ENCODE measurements around the gene MTHFD2L. TPM values are rescaled to one million over a fixed set of nuclear protein-coding genes. Genes with fewer than 3 reads are reported as not detected.

Gene MTHFD2L
- total and polyA plus RNA-seq, 10 of the 15 experiments (the other 5 are each of a cell fraction or from before 2014, with no cell fraction given): 4.8 to 25.4 (median 14.4) TPM

DNA sequence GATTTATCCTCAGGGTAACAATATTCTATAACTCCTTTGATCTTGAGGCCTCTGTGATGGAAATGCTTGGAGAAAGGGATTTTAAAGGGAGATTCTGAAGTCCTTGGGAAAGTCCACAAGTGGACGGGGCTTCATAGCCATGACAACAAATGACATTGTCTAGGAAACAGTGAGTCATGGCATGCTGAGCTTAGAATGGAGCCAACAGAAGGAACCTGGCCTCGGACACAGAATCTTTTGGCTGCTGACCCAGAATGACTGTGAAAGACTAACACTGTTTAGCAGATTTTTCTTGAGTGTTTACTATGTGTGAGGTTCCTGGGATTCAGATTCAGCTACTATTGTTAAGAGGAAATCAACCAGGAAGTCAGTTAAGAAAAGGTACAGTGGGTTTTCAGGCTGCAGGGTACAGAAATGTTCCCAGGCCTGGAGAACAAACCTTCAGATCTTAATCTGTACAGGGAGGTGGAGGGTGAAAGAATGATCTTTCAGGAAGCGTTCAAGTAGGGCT, 40.8 kb upstream of the MTHFD2L start:
- Histone ChIP-seq H2AFZ (ENCODE audit: control insufficient read depth, low read depth, low read length) (no peak overlapping the region), H3K9ac (ENCODE audit: control insufficient read depth, insufficient read depth, low read length) (no peak overlapping the region), H3K9me3 (replicated peaks; ENCODE audit: control insufficient read depth, insufficient read depth, low read length) (no peaks in the 10 kb centered on the region), H4K20me1 (ENCODE audit: control insufficient read depth, insufficient read depth) (no peaks in the 10 kb centered on the region), H3K27ac (ENCODE audit: control insufficient read depth, insufficient read depth) (no peak overlapping the region), H3K36me3 (ENCODE audit: control insufficient read depth in 2 of 2, insufficient read depth in 2 of 2, low read length in 1 of 2) (no peaks in the 10 kb centered on the region), H3K27me3 (replicated peaks in 1 of 2; ENCODE audit: control insufficient read depth in 2 of 2, insufficient read depth in 2 of 2, low read length in 1 of 2) (0 out of 4 replicates have a peak, but pooled peaks cover 0 to 3% of the 10 kb centered on the region in 2 experiments), H3K79me2 (ENCODE audit: control insufficient read depth, insufficient read depth, low read length) (no peaks in the 10 kb centered on the region), H3K4me1 (ENCODE audit: control insufficient read depth, insufficient read depth, low read length) (no peaks in the 10 kb centered on the region), H3K4me3 (no peak overlapping the region), H3K4me2 (ENCODE audit: control insufficient read depth, insufficient read depth) (no peak overlapping the region)
- no peak for DNase-seq (ENCODE audit: low read depth, low spot score)
- WGBS (ENCODE audit: insufficient coverage, insufficient replicate concordance, low lambda C conversion rate, missing lambda C conversion rate): 27% methylated on average over 3 of the region's 3 CpGs
- intact Hi-C loops (cut with micrococcal nuclease; ENCODE audit: unreplicated experiment) (no loop called here), in situ Hi-C loops (cut with MboI) (no loop called here)
- ChIA-PET POLR2A (no interaction called here), CTCF (interaction anchor here (1.5 kb wide), 1 partner anchor 16 kb away, joined by 6 read pairs; no protein-coding TSS in a partner anchor), SMC1A (ENCODE audit: uncharacterized antibody, unreplicated experiment) (no interaction called here), RAD21 (ENCODE audit: unreplicated experiment) (no interaction called here)
- no peak for ATAC-seq
- no TSS peak for BruUV-seq (replicated peaks)
- FAIRE-seq: no peak
- TF ChIP-seq ZNF622 (IDR thresholded peaks at IDR 0.05): no peak
- TF ChIP-seq ATF7 (IDR thresholded peaks at IDR 0.05; ENCODE audit: low read depth): no peak
- no peak for TF ChIP-seq EZH2 (IDR thresholded peaks at IDR 0.05; ENCODE audit: borderline replicate concordance, control insufficient read depth, low read depth, low read length)
- no peak for TF ChIP-seq TBL1XR1 (IDR thresholded peaks at IDR 0.05; ENCODE audit: low read depth, low read length)
- TF ChIP-seq, protein P1, sequence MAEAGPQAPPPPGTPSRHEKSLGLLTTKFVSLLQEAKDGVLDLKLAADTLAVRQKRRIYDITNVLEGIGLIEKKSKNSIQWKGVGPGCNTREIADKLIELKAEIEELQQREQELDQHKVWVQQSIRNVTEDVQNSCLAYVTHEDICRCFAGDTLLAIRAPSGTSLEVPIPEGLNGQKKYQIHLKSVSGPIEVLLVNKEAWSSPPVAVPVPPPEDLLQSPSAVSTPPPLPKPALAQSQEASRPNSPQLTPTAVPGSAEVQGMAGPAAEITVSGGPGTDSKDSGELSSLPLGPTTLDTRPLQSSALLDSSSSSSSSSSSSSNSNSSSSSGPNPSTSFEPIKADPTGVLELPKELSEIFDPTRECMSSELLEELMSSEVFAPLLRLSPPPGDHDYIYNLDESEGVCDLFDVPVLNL (IDR thresholded peaks at IDR 0.05; ENCODE audit: low read depth, low read length): no peak
